Liver (tissue), 3 donors: Measurements from ENCODE around the gene SEZ6L.

ENCODE experiments used
- EGR1 ChIP-seq, 2 donors: IDR thresholded peaks; 2 replicates each; pipeline ENCODE4 v1.6.1; 2016 to 2018; ENCODE audit warnings: antibody characterized with exemption in 2 of 2, low read depth in 2 of 2
- FOXA1 ChIP-seq: IDR thresholded peaks from 2 replicates; pipeline ENCODE4 v1.6.1; 2016; ENCODE audit warnings: antibody characterized with exemption
- FOXA2 ChIP-seq: IDR thresholded peaks from 2 replicates; pipeline ENCODE4 v1.6.1; 2016; ENCODE audit warnings: antibody characterized with exemption
- RAD21 ChIP-seq, 2 donors: IDR thresholded peaks; 2 replicates each; pipeline ENCODE4 v1.6.1; 2016; ENCODE audit warnings: antibody characterized with exemption in 2 of 2, mild to moderate bottlenecking in 2 of 2
- SP1 ChIP-seq: IDR thresholded peaks from 2 replicates; pipeline ENCODE4 v1.6.1; 2018; ENCODE audit warnings: antibody characterized with exemption, mild to moderate bottlenecking
- TAF1 ChIP-seq: conservative IDR thresholded peaks from 2 replicates; pipeline ENCODE4 v1.6.1; 2016; ENCODE audit warnings: antibody characterized with exemption, mild to moderate bottlenecking
- TF ChIP-seq, protein P1 (sequence below): fragments of 150-350 bp; IDR thresholded peaks from 2 replicates; pipeline ENCODE4 v1.5.1; 2017; ENCODE audit warnings: improper control_type of control experiment, low read depth, low read length; ENCODE audit not compliant: missing input control
- TF ChIP-seq, protein P2 (sequence below): IDR thresholded peaks from 2 replicates; pipeline ENCODE4 v1.6.1; 2016; ENCODE audit warnings: antibody characterized with exemption
- TF ChIP-seq, protein P3 (sequence below): IDR thresholded peaks from 2 replicates; pipeline ENCODE4 v1.6.1; 2016; ENCODE audit warnings: antibody characterized with exemption
- TF ChIP-seq, protein P4 (sequence below): IDR thresholded peaks from 2 replicates; pipeline ENCODE4 v1.6.1; 2016; ENCODE audit warnings: antibody characterized with exemption
- donor health status: healthy.
- donor health status: healthy.

DNA sequence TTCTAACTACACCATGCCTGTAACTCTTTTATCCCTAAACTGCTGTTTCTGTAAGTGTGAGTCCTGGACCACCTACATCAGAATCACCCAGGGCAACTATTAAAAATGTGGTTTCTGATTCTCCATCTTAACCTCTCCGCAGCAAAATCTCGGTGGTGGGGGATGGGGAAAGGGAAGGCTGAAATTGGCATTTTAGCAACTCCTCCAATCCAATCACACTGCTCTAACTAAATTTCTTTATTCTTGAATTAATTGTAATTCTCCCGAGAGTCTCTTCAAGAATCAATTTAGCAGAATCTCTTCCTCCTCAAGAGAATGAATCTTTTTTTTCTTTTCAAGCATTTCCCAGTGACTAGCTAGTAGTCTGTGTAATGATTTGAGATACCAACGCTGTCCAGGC is 36.2 kb downstream of the SEZ6L start:
- TF ChIP-seq, protein P1, sequence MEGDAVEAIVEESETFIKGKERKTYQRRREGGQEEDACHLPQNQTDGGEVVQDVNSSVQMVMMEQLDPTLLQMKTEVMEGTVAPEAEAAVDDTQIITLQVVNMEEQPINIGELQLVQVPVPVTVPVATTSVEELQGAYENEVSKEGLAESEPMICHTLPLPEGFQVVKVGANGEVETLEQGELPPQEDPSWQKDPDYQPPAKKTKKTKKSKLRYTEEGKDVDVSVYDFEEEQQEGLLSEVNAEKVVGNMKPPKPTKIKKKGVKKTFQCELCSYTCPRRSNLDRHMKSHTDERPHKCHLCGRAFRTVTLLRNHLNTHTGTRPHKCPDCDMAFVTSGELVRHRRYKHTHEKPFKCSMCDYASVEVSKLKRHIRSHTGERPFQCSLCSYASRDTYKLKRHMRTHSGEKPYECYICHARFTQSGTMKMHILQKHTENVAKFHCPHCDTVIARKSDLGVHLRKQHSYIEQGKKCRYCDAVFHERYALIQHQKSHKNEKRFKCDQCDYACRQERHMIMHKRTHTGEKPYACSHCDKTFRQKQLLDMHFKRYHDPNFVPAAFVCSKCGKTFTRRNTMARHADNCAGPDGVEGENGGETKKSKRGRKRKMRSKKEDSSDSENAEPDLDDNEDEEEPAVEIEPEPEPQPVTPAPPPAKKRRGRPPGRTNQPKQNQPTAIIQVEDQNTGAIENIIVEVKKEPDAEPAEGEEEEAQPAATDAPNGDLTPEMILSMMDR, result no peak
- TF ChIP-seq, protein P2, sequence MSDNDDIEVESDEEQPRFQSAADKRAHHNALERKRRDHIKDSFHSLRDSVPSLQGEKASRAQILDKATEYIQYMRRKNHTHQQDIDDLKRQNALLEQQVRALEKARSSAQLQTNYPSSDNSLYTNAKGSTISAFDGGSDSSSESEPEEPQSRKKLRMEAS, result no peak
- TF ChIP-seq RAD21 (IDR thresholded peaks at IDR 0.05), result no peak
- TF ChIP-seq FOXA2, result no peak
- TF ChIP-seq FOXA1, result no peak
- TF ChIP-seq SP1, result no peak
- TF ChIP-seq, protein P3, sequence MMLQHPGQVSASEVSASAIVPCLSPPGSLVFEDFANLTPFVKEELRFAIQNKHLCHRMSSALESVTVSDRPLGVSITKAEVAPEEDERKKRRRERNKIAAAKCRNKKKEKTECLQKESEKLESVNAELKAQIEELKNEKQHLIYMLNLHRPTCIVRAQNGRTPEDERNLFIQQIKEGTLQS, result no peak
- TF ChIP-seq TAF1, result no peak
- TF ChIP-seq, protein P4, sequence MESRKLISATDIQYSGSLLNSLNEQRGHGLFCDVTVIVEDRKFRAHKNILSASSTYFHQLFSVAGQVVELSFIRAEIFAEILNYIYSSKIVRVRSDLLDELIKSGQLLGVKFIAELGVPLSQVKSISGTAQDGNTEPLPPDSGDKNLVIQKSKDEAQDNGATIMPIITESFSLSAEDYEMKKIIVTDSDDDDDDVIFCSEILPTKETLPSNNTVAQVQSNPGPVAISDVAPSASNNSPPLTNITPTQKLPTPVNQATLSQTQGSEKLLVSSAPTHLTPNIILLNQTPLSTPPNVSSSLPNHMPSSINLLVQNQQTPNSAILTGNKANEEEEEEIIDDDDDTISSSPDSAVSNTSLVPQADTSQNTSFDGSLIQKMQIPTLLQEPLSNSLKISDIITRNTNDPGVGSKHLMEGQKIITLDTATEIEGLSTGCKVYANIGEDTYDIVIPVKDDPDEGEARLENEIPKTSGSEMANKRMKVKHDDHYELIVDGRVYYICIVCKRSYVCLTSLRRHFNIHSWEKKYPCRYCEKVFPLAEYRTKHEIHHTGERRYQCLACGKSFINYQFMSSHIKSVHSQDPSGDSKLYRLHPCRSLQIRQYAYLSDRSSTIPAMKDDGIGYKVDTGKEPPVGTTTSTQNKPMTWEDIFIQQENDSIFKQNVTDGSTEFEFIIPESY, result no peak
- TF ChIP-seq EGR1 (IDR thresholded peaks at IDR 0.05; ENCODE audit: low read depth in 2 of 2), result no peak
